D721Med (cell line): Measurements from ENCODE around the gene ARHGEF11.

Experiments
- DNase-seq: peaks from one replicate; pipeline ENCODE4 v3.0.0; 2011; ENCODE audit warnings: low spot score; ENCODE audit not compliant: insufficient read length
- FAIRE-seq: peaks from 2 replicates; lab custom pipeline; 2011; peaks lifted over from hg19 to GRCh38; lab: Jason Lieb, UNC
- TF ChIP-seq, protein P1 (sequence below): IDR thresholded peaks from 2 replicates; pipeline ENCODE4 v1.5.1; 2012; ENCODE audit warnings: mild to moderate bottlenecking, control low read depth; ENCODE audit not compliant: insufficient read depth; ENCODE audit errors: missing control alignments

ARHGEF11 gene

DNA sequence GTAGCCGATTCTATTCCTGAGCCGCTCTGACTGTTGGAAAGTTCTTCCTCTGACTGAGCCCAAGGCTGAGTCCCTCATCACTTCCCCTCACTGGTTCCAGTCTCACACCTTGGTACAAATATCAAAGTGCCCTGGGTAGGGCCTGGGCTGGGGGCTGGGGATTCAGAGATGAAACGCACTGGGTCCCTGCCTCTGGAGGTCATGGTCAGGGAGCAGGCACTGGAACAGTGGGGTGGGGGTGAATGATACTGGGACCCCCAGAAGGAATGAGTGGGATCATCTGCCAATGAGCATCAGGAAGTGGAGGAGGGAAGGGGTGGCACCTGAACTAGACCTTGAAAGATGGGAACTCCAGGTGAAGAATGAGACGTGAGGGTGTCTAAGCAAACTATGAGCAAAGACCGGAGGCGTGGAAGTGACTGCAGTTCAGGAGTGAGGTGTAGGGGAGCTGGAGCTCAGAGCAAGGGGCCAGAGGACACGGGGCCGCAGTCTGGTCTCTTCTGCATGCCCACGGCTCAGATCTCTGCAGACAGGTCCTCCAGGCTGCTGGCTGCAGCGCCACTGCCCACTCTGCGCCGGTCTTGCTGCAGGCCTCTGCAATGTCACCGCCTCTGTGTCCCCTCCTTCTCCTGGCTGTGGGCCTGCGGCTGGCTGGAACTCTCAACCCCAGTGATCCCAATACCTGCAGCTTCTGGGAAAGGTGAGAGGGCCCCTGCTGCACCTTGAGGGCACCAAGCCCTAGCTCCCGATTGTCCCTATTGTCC, 142.0 kb downstream of the ARHGEF11 start:
- TF ChIP-seq, protein P1, sequence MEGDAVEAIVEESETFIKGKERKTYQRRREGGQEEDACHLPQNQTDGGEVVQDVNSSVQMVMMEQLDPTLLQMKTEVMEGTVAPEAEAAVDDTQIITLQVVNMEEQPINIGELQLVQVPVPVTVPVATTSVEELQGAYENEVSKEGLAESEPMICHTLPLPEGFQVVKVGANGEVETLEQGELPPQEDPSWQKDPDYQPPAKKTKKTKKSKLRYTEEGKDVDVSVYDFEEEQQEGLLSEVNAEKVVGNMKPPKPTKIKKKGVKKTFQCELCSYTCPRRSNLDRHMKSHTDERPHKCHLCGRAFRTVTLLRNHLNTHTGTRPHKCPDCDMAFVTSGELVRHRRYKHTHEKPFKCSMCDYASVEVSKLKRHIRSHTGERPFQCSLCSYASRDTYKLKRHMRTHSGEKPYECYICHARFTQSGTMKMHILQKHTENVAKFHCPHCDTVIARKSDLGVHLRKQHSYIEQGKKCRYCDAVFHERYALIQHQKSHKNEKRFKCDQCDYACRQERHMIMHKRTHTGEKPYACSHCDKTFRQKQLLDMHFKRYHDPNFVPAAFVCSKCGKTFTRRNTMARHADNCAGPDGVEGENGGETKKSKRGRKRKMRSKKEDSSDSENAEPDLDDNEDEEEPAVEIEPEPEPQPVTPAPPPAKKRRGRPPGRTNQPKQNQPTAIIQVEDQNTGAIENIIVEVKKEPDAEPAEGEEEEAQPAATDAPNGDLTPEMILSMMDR = no peak
- FAIRE-seq (no peak), DNase-seq (no peak)

DNA sequence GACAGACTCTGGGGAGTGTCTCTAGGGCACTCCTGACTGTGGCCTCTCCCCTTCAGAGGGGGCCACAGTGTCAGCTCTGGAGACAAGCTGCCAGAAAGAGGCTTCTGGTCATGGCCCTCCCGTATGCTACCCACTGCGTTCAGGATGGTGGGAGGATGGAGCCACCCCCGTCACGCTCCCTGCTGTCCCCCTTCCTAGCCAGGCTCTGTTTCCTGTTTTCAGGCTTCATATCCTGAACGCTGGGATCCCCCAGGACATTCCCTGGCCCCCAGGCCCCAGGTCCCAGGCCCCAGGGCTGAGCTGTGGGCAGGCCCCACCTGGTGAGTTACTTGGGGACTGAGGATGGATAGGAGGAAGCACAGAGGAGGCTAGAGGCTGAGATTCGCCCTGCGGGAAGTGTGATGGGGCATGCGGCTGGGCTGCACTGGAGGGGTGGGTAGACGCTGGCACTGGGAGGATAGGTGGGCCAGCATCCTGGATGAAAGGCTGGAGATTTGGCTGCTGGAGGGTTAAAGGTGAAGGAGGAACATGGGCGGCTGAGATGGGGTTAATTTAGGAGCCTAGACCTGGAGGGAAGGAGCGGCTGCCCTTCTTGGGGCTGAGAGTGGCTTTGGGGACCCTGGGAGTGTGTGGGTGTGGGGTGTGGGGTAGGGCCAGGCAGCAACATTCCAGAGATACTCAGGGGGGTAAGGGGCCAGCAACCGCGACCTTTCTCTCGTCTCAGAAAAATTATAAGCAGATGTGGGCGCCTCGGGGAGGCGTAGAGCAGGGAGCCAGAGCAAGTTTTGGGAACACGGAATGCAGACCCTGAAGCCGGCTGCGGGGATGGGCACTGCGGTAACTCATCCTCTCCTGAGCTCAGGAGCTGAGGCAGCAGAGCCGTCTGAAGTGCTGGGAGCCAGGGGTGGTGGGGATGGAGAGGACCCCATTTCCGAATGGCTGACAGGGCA, 143.3 kb downstream of the ARHGEF11 start:
- DNase-seq (no peak), FAIRE-seq (no peak)
- TF ChIP-seq, protein P1 = no peak

DNA sequence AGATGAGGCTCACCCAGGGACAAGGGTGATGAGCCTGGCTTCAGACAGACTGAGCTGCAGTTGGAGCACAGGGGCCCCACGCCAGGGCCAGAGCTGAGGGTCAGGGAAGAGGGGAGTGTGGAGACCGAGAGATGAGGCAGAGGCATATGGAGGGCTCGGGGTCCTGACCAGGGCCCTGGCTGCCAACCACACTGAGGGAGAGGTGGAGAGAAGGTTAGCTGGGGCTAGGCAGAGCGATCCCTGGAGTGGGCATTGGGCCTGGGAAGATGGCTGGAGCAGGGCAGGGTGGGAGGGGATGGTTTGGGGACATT, 144.0 kb downstream of the ARHGEF11 start:
- TF ChIP-seq, protein P1 = no peak
- no peak for FAIRE-seq
- DNase-seq = no peak

DNA sequence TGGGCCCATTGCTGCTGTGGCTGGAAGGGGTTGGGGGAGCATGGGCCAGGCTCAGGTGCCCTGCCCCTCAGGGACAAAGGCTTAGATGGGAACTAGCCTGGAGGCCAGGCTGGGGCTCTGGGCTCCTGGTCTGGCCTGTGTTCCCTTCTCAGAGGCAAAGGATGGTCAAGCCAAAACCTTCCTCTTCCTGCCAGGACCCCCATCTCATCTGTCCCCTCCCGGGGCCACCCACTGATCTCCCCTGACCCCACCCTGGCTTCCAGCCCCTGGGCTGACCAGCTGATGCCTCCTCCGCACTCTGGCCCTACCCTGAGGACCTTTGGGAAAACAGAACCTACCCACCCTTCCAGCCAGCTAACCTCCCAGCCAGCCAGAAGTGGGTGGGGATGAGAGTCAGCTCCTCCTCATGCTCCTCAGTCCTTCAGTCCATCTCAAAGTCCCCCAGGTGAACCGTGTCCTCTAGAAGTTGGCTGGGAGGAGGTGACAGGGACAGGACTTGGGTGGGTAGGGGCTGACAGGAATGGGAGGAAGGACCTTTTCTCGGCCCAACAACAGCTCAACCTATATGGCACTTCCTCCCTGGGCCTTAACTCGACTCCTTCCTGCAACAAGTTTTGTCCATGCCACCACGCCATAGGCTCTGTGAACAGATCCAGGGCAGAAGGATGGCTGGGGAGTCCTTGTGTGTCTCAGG, 144.5 kb downstream of the ARHGEF11 start:
- no peak for FAIRE-seq
- TF ChIP-seq, protein P1 = no peak
- DNase-seq = no peak

DNA sequence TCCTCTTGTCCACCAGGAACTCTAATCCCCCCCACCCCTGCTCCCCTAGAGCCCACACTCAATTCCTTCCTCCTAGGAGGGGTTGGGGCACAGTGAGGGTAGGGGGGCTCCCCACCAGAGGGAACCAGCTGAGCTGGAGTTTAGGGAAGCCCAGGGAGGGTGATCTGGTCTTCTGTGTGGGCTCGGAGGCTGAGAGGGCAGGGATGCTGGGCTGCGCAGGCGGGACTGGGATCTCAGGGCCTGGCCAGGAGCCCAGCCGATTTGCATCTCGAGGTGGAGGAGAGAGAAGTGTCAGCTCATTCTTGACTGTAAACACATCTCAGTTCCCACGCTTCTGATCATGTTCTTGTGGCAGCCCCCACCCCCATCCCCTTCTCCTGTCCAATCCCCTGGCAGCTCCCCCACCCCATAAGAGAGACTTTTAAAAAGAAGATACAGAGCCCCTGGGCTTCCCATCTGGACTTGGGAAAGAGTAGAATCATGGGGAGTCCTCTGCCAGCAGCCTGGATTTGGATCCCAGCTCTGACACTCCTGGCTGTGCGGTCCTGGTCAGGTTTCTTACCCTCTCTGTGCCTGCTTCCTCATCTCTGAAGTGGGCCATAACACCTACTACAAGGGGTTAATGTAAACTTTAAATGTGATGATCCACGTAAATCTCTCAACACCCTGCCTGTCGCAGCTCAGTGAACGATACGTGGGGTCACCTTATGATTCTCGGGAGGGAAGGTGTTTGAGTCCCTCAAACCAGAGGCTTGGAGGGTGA, 145.4 kb downstream of the ARHGEF11 start:
- DNase-seq (no peak), FAIRE-seq (no peak)

DNA sequence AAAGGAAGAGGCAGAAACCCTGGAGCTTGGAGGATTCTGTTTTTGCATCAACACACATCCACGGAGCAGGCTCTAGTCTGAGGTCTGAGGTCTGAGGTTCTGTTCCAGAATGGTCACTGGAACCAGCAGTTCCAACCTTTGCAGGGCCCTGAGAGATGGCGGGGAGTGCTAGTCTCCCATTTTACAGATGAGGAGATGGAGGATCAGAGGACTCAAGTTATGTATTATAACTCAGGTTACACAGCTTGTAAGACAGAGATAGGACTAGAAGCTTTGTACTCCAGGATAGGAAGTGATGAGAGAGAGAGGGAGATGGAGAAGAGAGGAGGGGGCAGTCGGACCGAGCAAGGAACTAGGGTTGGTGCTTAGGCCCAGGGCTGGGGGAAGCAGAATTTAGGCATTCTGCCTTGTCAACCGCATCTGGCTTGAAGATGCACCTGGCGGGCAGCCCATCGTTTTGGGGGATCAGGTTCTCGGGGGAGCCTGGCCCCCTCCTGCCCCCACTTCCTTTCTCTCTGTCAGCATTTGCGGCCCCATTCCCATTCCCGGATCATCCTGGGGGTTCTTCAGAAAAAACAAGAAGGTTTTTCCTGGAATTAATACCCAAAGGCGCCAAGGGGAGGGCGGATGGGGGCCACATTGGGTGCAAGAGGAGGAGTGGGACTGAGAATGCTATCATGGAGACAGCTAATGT, 146.4 kb downstream of the ARHGEF11 start:
- no peak for DNase-seq
- no peak for FAIRE-seq
- TF ChIP-seq, protein P1 = no peak

More for the DNA sequence above, 145.4 kb downstream of the ARHGEF11 start:
- TF ChIP-seq, protein P1 = no peak
